Effector memory CD4-positive, alpha-beta T cell (primary cell): ENCODE measurements around the gene TMEM254.
A peak's percentile ranks its signal among the peaks of the same experiment; 100 is the strongest.
"Not testable (repeated sequence)": the region's sequence is repeated elsewhere in the genome, so short reads cannot be mapped to it uniquely, and the experiment has no call there.

Experiments
- DNase-seq, 3 donors: peaks; one replicate each; pipeline ENCODE4 v3.0.0-alpha.2; 2020
- H3K27ac ChIP-seq: 2 replicates; pipeline ENCODE4 v1.7.0; 2013; ENCODE audit warnings: mild to moderate bottlenecking, low read length, moderate library complexity; ENCODE audit not compliant: insufficient read depth, poor library complexity, severe bottlenecking
- H3K27me3 ChIP-seq: replicated peaks from 2 replicates; pipeline ENCODE4 v1.7.0; 2013; ENCODE audit warnings: mild to moderate bottlenecking, low read length; ENCODE audit not compliant: insufficient read depth, control insufficient read depth, poor library complexity, severe bottlenecking
- H3K36me3 ChIP-seq: 2 replicates; pipeline ENCODE4 v1.7.0; 2013; ENCODE audit warnings: mild to moderate bottlenecking, low read length, moderate library complexity; ENCODE audit not compliant: control insufficient read depth, insufficient read depth
- H3K4me1 ChIP-seq: 2 replicates; pipeline ENCODE4 v1.7.0; 2013; ENCODE audit warnings: low read length, mild to moderate bottlenecking; ENCODE audit not compliant: control insufficient read depth, insufficient read depth, poor library complexity, severe bottlenecking
- H3K4me3 ChIP-seq: 2 replicates; pipeline ENCODE4 v1.7.0; 2013; ENCODE audit warnings: low read length, low read depth, mild to moderate bottlenecking; ENCODE audit not compliant: insufficient read depth, poor library complexity, severe bottlenecking
- H3K9me3 ChIP-seq: 2 replicates; pipeline ENCODE4 v1.7.0; 2013; ENCODE audit warnings: mild to moderate bottlenecking, low read length, moderate library complexity; ENCODE audit not compliant: control insufficient read depth
- total RNA-seq, 3 donors: gene quantifications; one replicate each; lab custom pipeline; 2026; lab: John Stamatoyannopoulos, UW

TMEM254 gene, protein sequence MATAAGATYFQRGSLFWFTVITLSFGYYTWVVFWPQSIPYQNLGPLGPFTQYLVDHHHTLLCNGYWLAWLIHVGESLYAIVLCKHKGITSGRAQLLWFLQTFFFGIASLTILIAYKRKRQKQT
- total RNA-seq, result 3.3 to 10.1 (median 7.1) reads per million in 3 donors

DNA sequence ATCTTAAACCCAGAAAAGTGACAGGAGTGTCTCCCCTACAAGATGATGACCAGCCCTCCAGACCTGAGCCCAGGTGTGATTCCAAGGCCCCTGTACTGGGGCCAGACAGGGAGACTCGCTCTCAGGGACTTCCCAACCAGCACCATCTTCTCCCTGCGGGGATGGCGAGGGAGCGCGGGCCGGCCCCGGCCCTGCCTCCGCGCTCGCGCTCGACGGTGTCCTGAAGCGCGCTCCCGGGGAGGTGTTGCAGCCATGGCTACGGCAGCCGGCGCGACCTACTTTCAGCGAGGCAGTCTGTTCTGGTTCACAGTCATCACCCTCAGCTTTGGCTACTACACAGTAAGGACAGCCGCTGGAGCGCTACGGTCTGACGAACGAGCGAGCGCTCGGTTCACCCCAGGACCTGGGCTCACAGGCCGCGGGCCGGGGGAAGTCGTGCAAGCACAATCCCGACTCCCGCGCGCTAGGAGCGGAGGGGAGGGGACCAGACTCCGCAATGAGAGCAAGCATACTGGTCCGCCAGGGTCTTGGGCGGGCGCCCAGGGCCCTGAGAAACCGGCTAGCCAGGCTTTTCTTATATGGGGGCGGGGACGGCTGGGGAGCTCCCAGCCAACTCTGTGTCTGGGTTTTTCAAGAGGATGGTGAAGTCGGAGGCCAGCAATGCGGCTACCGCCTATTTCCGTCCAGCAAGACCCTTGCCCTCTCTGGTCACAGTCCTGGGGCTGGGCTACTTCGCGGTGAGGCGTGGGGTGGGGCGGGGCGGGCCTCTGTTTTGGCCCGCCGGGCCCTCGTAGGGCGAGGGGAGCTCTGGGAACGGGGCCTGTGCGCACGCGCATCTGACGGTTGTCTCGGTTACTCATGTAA is at the start of gene TMEM254:
TMEM254 (plus strand) TSS at position 218 of the 864 bp plus-strand sequence; CDS start at position 253, 35 bp downstream.
- Histone ChIP-seq H3K27ac (peak within 1 kb of the TSS; percentile 87), H3K9me3 (no peaks in the 10 kb centered on the region), H3K4me1 (peaks cover 9% of the 10 kb centered on the region), H3K36me3 (no peaks in the 10 kb centered on the region), H3K27me3 (no peaks in the 10 kb centered on the region), H3K4me3 (peak within 1 kb of the TSS; percentile 96)
- peak; percentile 61 to 74 (median 64) for DNase-seq

DNA sequence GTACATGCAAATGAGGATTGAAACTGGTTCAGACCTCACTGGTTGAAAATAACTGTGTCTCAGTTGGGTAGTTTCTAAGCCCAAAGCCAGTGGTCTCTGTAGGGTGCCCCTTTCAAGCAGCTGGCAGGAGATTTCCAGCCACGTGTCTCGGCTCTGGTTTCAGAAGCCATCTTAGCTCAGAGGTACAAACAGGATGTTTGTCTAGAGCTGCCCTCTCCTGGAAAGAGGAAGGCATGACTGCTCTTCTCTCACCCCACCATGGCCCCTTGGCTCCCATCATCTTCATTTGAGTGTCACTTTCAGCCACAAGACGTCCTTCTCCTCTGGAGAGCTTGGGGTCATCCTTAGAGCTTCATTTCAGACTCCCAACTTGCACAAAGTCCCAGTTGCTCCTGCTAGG is 49.3 kb upstream of the TMEM254 start:
- H3K9me3 ChIP-seq, H3K4me1 ChIP-seq, H3K27me3 ChIP-seq, H3K27ac ChIP-seq, H3K4me3 ChIP-seq, H3K36me3 ChIP-seq, DNase-seq: not testable (repeated sequence)

DNA sequence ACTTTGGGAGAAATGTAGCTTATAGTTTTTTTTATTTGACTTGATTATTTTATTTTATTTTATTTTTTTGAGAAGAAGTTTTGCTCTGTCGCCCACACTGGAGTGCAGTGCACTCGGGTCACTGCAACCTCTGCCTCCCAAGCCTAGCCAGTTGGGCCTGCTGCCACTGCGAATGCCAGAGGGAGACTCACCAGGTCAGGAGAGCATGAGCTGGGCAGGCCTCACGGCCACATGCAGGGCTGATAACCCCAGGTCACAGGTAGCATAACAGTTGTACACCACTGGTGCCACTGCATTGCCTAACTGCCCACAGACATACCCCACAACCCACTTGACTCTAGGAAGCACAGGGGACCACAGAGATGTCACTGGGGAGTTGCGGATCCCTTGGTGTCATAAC is 48.6 kb upstream of the TMEM254 start:
- H3K4me3 ChIP-seq, H3K4me1 ChIP-seq, H3K9me3 ChIP-seq, H3K36me3 ChIP-seq, H3K27ac ChIP-seq, DNase-seq, H3K27me3 ChIP-seq: not testable (repeated sequence)

DNA sequence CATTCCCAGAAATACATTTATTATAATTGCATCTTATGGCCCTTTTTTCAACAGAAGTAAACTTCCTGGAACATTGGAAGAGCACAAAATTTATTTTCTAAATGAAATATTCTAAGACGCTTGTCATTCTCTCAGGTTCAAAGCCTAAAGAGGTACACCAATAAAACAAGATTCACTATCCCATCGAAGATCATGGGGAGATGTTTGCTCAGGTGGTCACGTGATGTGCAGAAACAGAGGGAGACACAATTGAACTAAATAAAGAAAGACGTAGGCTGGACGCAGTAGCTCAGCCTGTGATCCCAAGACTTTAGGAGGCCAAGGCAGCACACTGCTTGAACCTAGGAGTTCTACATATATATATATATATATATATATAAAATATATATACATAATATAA is 46.0 kb upstream of the TMEM254 start:
- no peaks in the 10 kb centered on the region for H3K4me1 ChIP-seq
- no peak overlapping the region for H3K4me3 ChIP-seq
- H3K27ac ChIP-seq, result no peak overlapping the region
- H3K9me3 ChIP-seq, result no peaks in the 10 kb centered on the region
- no peaks in the 10 kb centered on the region for H3K27me3 ChIP-seq
- no peak for DNase-seq
- H3K36me3 ChIP-seq, result no peaks in the 10 kb centered on the region

DNA sequence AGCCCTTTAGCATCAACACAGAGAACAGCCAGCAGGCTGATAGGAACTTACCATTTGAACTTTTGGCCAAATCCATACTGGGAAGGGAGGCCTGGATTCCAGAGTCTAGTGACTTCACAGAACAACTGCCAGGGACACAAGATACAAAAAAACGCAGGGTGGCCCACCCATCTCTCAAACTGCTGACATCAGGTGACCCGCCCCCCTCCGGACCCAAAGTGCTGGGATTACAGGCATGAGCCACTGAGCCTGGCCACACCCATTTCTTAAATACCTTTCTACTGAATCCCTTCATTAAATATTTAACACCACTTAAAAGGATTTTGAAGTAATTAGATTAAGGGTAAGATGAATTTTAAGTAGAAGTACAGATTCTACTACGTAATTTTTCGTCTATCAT is 43.7 kb upstream of the TMEM254 start:
- not testable (repeated sequence) for H3K9me3 ChIP-seq, H3K4me1 ChIP-seq, H3K27me3 ChIP-seq, H3K36me3 ChIP-seq, H3K27ac ChIP-seq, DNase-seq, H3K4me3 ChIP-seq

DNA sequence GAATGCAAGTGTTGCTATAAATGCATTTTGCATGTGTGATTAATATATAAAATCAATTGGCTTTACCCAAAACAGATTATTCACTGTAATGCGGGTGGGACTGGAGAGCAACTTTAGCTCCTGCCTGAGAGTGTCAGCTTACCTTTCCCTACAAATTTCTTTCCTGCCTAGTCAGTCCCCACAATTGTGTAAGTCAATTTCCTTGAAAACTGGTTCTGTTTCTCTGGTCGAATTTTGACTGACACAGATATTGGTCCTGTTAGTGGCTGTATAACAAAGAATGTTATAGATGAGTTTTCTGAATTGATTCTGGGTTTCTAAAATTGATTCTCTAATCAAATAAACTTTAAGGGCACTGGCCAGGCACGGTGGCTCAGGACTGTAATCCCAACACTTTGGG is 43.0 kb upstream of the TMEM254 start:
- H3K4me3 ChIP-seq, H3K27ac ChIP-seq, H3K9me3 ChIP-seq, H3K27me3 ChIP-seq, H3K36me3 ChIP-seq, H3K4me1 ChIP-seq, DNase-seq: not testable (repeated sequence)

DNA sequence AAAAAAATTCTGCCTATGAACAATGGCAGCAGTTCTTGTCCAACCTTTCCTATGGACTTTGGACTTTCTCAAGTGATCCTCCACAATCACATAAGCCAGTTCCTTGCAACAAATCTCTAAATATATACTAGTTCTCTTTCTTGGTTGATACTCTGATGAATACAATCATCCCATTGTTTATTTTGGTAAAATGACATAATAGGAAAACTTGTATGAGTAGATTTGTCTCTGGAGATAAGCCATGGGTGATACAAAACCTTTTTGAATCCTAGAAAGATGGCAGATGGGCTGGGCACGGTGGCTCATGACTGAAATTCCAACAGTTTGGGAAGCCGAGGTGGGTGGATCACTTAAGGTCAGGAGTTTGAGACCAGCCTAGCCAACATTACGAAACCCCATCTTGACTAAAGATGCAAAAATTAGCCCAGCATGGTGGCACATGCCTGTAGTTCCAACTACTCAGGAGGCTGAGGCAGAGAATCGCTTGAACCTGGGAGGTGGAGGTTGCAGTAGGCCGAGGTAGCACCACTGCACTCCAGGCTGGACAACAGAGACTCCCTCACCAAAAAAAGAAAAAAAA is 41.5 kb upstream of the TMEM254 start:
- not testable (repeated sequence) for H3K27ac ChIP-seq, H3K9me3 ChIP-seq, DNase-seq, H3K27me3 ChIP-seq, H3K4me1 ChIP-seq, H3K36me3 ChIP-seq, H3K4me3 ChIP-seq

DNA sequence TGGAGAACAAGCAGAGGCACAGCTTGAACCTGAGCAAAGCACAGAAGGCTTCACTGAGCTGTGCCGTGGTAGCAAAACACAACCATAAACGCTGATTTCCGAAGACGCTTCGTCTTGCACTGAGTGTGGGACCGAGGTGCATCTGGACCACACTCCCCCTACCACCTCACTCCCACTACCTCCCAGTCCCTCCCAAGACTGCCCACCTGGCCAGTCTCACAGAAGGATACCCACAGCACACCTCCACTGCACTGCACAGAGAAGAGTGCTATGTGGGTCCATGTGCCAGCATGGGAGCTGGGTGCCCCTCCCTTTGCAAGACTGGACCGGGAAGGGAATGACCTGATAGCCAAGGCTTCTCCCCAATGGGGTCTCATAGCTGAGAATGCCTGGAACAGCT is 40.2 kb upstream of the TMEM254 start:
- DNase-seq, H3K36me3 ChIP-seq, H3K27ac ChIP-seq, H3K4me1 ChIP-seq, H3K27me3 ChIP-seq, H3K4me3 ChIP-seq, H3K9me3 ChIP-seq: not testable (repeated sequence)

DNA sequence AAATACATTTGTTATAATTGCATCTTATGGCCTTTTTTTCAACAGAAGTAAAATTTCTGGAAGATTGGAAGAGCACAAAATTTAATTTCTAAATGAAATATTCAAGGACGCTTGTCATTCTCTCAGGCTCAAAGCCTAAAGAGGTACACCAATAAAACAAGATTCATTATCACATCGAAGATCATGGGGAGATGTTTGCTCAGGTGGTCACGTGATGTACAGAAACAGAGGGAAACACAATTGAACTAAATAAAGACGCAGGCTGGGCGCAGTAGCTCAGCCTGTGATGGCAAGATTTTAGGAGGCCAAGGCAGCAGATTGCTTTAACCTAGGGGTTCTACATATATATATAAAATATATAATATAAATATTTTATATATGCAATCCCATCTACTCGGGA is 37.3 kb upstream of the TMEM254 start:
- no peaks in the 10 kb centered on the region for H3K4me1 ChIP-seq
- H3K36me3 ChIP-seq, result no peaks in the 10 kb centered on the region
- DNase-seq, result no peak
- no peaks in the 10 kb centered on the region for H3K9me3 ChIP-seq
- no peak overlapping the region for H3K27ac ChIP-seq
- H3K4me3 ChIP-seq, result no peak overlapping the region
- H3K27me3 ChIP-seq, result no peaks in the 10 kb centered on the region

DNA sequence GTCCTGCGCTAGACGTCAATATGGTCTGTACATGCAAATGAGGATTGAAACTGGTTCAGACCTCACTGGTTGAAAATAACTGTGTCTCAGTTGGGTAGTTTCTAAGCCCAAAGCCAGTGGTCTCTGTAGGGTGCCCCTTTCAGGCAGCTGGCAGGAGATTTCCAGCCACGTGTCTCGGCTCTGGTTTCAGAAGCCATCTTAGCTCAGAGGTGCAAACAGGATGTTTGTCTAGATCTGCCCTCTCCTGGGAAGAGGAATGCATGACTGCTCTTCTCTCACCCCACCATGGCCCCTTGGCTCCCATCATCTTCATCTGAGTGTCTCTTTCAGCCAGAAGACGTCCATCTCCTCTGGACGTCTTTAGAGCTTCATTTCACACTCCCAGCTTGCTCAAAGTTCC is 33.5 kb upstream of the TMEM254 start:
- H3K9me3 ChIP-seq, H3K4me1 ChIP-seq, H3K27me3 ChIP-seq, DNase-seq, H3K4me3 ChIP-seq, H3K27ac ChIP-seq, H3K36me3 ChIP-seq: not testable (repeated sequence)
